GM12875 (cell line): ENCODE measurements around the gene SSR4.
A peak's percentile ranks its signal among the peaks of the same experiment; 100 is the strongest.

ENCODE experiments used
- H3K4me3 ChIP-seq: one replicate; pipeline ENCODE4 v1.5.1; 2011; ENCODE audit warnings: low read depth, low read length, control low read depth
- CTCF ChIP-seq: IDR thresholded peaks from 2 replicates; pipeline ENCODE4 v1.5.1; 2011; ENCODE audit warnings: low read depth, mild to moderate bottlenecking, control low read depth, inconsistent platforms, low read length, moderate library complexity, borderline replicate concordance; ENCODE audit not compliant: insufficient read depth

SSR4 gene

GRCh38 chrX:153819384-153820040 is 25.0 kb downstream of the SSR4 start:
- TF ChIP-seq CTCF, result no peak
- H3K4me3 ChIP-seq, result peak overlapping the region; percentile 10

- no peak overlapping the region for H3K4me3 ChIP-seq
- no peak for TF ChIP-seq CTCF
Observed at GRCh38 chrX:153820601-153821000, 26.1 kb downstream of the SSR4 start.

- H3K4me3 ChIP-seq, result no peak overlapping the region
- TF ChIP-seq CTCF, result no peak
Observed at GRCh38 chrX:153821066-153821465, 26.6 kb downstream of the SSR4 start.

- TF ChIP-seq CTCF, result no peak
Observed at GRCh38 chrX:153824348-153824747, 29.9 kb downstream of the SSR4 start.

GRCh38 chrX:153825042-153825441 is 30.6 kb downstream of the SSR4 start:
- no peak overlapping the region for H3K4me3 ChIP-seq
- no peak for TF ChIP-seq CTCF

More at GRCh38 chrX:153824348-153824747, 29.9 kb downstream of the SSR4 start:
- no peak overlapping the region for H3K4me3 ChIP-seq

GRCh38 chrX:153827016-153827415 is 32.5 kb downstream of the SSR4 start:
- H3K4me3 ChIP-seq, result no peak overlapping the region
- TF ChIP-seq CTCF, result no peak

GRCh38 chrX:153827903-153828302 is 33.4 kb downstream of the SSR4 start:
- no peak overlapping the region for H3K4me3 ChIP-seq
- TF ChIP-seq CTCF, result no peak
